Neutrophil (primary cell): ENCODE results near the gene FAM162A.
A peak's percentile ranks its signal among the peaks of the same experiment; 100 is the strongest.

Experiments
- H3K27ac ChIP-seq: fragments of 200-600 bp; sonication (generic); 2 replicates; pipeline ENCODE4 v1.5.1; 2016; ENCODE audit warnings: mild to moderate bottlenecking, moderate library complexity
- H3K27me3 ChIP-seq: fragments of 200-600 bp; sonication (generic); 2 replicates; pipeline ENCODE4 v1.6.0; 2016; ENCODE audit warnings: mild to moderate bottlenecking
- H3K36me3 ChIP-seq: fragments of 200-600 bp; sonication (generic); 2 replicates; pipeline ENCODE4 v1.5.1; 2017
- H3K4me1 ChIP-seq, 2 experiments: fragments of 200-600 bp in 1 of 2; sonication (generic) in 1 of 2; 1 replicate in 1 of 2; 2 replicates in 1 of 2; pipeline versions ENCODE4 v1.5.1 to v1.6.1; 2013 to 2016; ENCODE audit warnings: low read depth in 1 of 2, low read length in 1 of 2, mild to moderate bottlenecking in 1 of 2, moderate library complexity in 1 of 2; ENCODE audit not compliant: control insufficient read depth in 1 of 2, insufficient read depth in 1 of 2
- H3K4me3 ChIP-seq, 2 experiments: fragments of 200-600 bp in 1 of 2; sonication (generic) in 1 of 2; 1 replicate in 1 of 2; 2 replicates in 1 of 2; pipeline ENCODE4 v1.5.1; 2013 to 2016; ENCODE audit warnings: low read depth in 1 of 2, low read length in 1 of 2, mild to moderate bottlenecking in 1 of 2, moderate library complexity in 1 of 2
- H3K9me3 ChIP-seq: fragments of 200-600 bp; sonication (generic); 2 replicates; pipeline ENCODE4 v1.5.1; 2016
- CTCF ChIP-seq: fragments of 200-600 bp; sonication (generic); IDR thresholded peaks from 2 replicates; pipeline ENCODE4 v1.5.1; 2016; ENCODE audit warnings: antibody characterized with exemption

Gene FAM162A

GRCh38 chr3:122351612-122352011 is 32.4 kb upstream of the FAM162A start:
- Histone ChIP-seq H3K27me3 (no peaks in the 10 kb centered on the region), H3K36me3 (no peaks in the 10 kb centered on the region), H3K4me1 (peaks cover 10 to 13% of the 10 kb centered on the region in 2 experiments), H3K4me3 (no peak overlapping the region), H3K27ac (no peak overlapping the region), H3K9me3 (no peaks in the 10 kb centered on the region)
- no peak for TF ChIP-seq CTCF

- no peak for TF ChIP-seq CTCF
- no peaks in the 10 kb centered on the region for H3K36me3 ChIP-seq
Measured at GRCh38 chr3:122353215-122353614, 30.8 kb upstream of the FAM162A start.

GRCh38 chr3:122353893-122354401 is 30.0 kb upstream of the FAM162A start:
- peaks cover 10 to 16% of the 10 kb centered on the region in 2 experiments for H3K4me1 ChIP-seq
- H3K4me3 ChIP-seq: no peak overlapping the region
- no peaks in the 10 kb centered on the region for H3K27me3 ChIP-seq
- H3K36me3 ChIP-seq: no peaks in the 10 kb centered on the region
- TF ChIP-seq CTCF: no peak
- H3K9me3 ChIP-seq: no peaks in the 10 kb centered on the region
- H3K27ac ChIP-seq: no peak overlapping the region

More at GRCh38 chr3:122353215-122353614, 30.8 kb upstream of the FAM162A start:
- no peak overlapping the region for H3K27ac ChIP-seq
- no peak overlapping the region for H3K4me3 ChIP-seq
- no peaks in the 10 kb centered on the region for H3K9me3 ChIP-seq
- H3K27me3 ChIP-seq: no peaks in the 10 kb centered on the region
- H3K4me1 ChIP-seq: peaks cover 10 to 16% of the 10 kb centered on the region in 2 experiments

- no peak overlapping the region for H3K4me3 ChIP-seq
- peaks cover 10 to 16% of the 10 kb centered on the region in 2 experiments for H3K4me1 ChIP-seq
- H3K27me3 ChIP-seq: no peaks in the 10 kb centered on the region
- no peak for TF ChIP-seq CTCF
- H3K36me3 ChIP-seq: no peaks in the 10 kb centered on the region
- H3K9me3 ChIP-seq: no peaks in the 10 kb centered on the region
- H3K27ac ChIP-seq: peak overlapping the region; percentile 40
Measured at GRCh38 chr3:122355612-122356011, 28.4 kb upstream of the FAM162A start.

- no peak overlapping the region for H3K27ac ChIP-seq
- peaks cover 10 to 16% of the 10 kb centered on the region in 2 experiments for H3K4me1 ChIP-seq
- no peaks in the 10 kb centered on the region for H3K9me3 ChIP-seq
- H3K4me3 ChIP-seq: no peak overlapping the region
- no peaks in the 10 kb centered on the region for H3K27me3 ChIP-seq
- no peak for TF ChIP-seq CTCF
- no peaks in the 10 kb centered on the region for H3K36me3 ChIP-seq
Measured at GRCh38 chr3:122356402-122356801, 27.6 kb upstream of the FAM162A start.
